Suprapubic skin (tissue), 3 donors: Measurements from ENCODE around the gene MADD.

Experiments used
- POLR2A ChIP-seq, 2 donors: fragments of 450-650 bp; IDR thresholded peaks; one replicate each; pipeline ENCODE4 v1.6.1; 2017; ENCODE audit warnings: antibody characterized with exemption in 2 of 2, mild to moderate bottlenecking in 2 of 2, moderate library complexity in 2 of 2
- TF ChIP-seq, protein P1 (sequence below), 2 donors: fragments of 200-600 bp in 1 of 2; fragments of 450-650 bp in 1 of 2; sonication (generic) in 1 of 2; IDR thresholded peaks; one replicate each; pipeline ENCODE4 v1.5.1; 2016 to 2019; ENCODE audit warnings: antibody characterized with exemption in 2 of 2, mild to moderate bottlenecking in 1 of 2, moderate library complexity in 1 of 2

DNA sequence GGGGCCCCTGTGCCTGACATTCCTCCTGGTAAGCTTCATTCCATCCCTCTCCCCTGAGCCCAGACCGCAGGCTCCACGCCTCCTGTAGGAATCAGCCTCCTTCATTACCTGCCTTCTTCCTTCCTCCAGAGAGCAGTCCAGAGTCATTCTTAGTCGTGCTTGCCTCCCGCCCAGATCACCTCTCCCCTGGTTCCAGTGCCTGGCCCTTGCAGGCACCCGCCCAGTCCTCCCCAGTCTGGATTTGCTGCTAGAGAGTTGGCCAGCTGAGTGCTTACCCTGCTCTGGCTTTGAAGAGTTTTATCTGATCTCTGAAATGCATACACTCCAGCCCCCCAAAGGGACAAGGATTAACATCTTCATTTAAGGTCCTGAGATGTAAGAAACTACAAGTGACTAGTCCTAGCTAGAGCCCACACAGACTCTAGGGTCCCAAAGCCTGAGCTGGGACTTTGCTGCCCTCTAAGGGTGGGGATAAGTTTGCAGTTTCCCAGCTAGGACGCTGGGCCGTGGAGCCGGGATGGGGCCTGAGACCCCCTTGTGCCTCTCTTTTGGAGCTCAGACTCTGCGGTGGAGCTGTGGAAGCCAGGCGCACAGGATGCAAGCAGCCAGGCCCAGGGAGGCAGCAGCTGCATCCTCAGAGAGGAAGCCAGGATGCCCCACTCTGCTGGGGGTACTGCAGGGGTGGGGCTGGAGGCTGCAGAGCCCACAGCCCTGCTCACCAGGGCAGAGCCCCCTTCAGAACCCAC, 10.5 kb upstream of the MADD start:
- TF ChIP-seq, protein P1, sequence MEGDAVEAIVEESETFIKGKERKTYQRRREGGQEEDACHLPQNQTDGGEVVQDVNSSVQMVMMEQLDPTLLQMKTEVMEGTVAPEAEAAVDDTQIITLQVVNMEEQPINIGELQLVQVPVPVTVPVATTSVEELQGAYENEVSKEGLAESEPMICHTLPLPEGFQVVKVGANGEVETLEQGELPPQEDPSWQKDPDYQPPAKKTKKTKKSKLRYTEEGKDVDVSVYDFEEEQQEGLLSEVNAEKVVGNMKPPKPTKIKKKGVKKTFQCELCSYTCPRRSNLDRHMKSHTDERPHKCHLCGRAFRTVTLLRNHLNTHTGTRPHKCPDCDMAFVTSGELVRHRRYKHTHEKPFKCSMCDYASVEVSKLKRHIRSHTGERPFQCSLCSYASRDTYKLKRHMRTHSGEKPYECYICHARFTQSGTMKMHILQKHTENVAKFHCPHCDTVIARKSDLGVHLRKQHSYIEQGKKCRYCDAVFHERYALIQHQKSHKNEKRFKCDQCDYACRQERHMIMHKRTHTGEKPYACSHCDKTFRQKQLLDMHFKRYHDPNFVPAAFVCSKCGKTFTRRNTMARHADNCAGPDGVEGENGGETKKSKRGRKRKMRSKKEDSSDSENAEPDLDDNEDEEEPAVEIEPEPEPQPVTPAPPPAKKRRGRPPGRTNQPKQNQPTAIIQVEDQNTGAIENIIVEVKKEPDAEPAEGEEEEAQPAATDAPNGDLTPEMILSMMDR (IDR thresholded peaks at IDR 0.05) = peak; percentile 16 to 43
- no peak for TF ChIP-seq POLR2A (IDR thresholded peaks at IDR 0.05)
